ENCODE data around the gene MED12L.

Gene MED12L

GRCh38 chr3:151477591-151478334 lies 392.3 kb downstream of the MED12L start:
- Histone ChIP-seq H3K4me3 (ENCODE audit: low read length, poor library complexity, severe bottlenecking) (no peak overlapping the region), H3K9ac (ENCODE audit: low read depth, low read length, poor library complexity, severe bottlenecking) (no peak overlapping the region), H3K36me3 (ENCODE audit: insufficient read depth, low read length) (no peaks in the 10 kb centered on the region), H3K27me3 (ENCODE audit: insufficient read depth, low read length, poor library complexity, severe bottlenecking) (no peaks in the 10 kb centered on the region), H3K9me3 (ENCODE audit: insufficient read depth, low read depth, low read length) (peaks cover 14% of the 10 kb centered on the region), H3K79me2 (ENCODE audit: insufficient read depth, low read length) (no peaks in the 10 kb centered on the region), H3K4me1 (ENCODE audit: insufficient read depth, low read length, poor library complexity, severe bottlenecking) (peaks cover 13% of the 10 kb centered on the region), H4K20me1 (ENCODE audit: insufficient read depth, low read length, poor library complexity, severe bottlenecking) (no peaks in the 10 kb centered on the region), H3F3A (ENCODE audit: low read depth) (no peaks in the 10 kb centered on the region), H3K4me2 (ENCODE audit: low read depth, low read length, poor library complexity, severe bottlenecking) (no peak overlapping the region), H3K9me2 (replicated peaks; ENCODE audit: low read depth, low read length) (no peaks in the 10 kb centered on the region), H2AFZ (ENCODE audit: low read length) (peak overlapping the region; percentile 26)
- TF ChIP-seq CTCF (conservative IDR thresholded peaks at IDR 0.05; ENCODE audit: low read length): no peak
- no peak for TF ChIP-seq EZH2phosphoT487 (IDR thresholded peaks at IDR 0.05; ENCODE audit: borderline replicate concordance)

- peaks cover 19% of the 10 kb centered on the region for H3K9me3 ChIP-seq (ENCODE audit: insufficient read depth, low read depth, low read length)
- H3K4me2 ChIP-seq (ENCODE audit: low read depth, low read length, poor library complexity, severe bottlenecking): no peak overlapping the region
- no peaks in the 10 kb centered on the region for H3K9me2 ChIP-seq (replicated peaks; ENCODE audit: low read depth, low read length)
- H3K79me2 ChIP-seq (ENCODE audit: insufficient read depth, low read length): no peaks in the 10 kb centered on the region
- no peak for TF ChIP-seq CTCF (conservative IDR thresholded peaks at IDR 0.05; ENCODE audit: low read length)
- no peak for TF ChIP-seq EZH2phosphoT487 (IDR thresholded peaks at IDR 0.05; ENCODE audit: borderline replicate concordance)
- no peaks in the 10 kb centered on the region for H3K27me3 ChIP-seq (ENCODE audit: insufficient read depth, low read length, poor library complexity, severe bottlenecking)
- H3K4me1 ChIP-seq (ENCODE audit: insufficient read depth, low read length, poor library complexity, severe bottlenecking): peaks cover 13% of the 10 kb centered on the region
- H3K36me3 ChIP-seq (ENCODE audit: insufficient read depth, low read length): no peaks in the 10 kb centered on the region
- H4K20me1 ChIP-seq (ENCODE audit: insufficient read depth, low read length, poor library complexity, severe bottlenecking): no peaks in the 10 kb centered on the region
- no peaks in the 10 kb centered on the region for H3F3A ChIP-seq (ENCODE audit: low read depth)
- no peak overlapping the region for H3K4me3 ChIP-seq (ENCODE audit: low read length, poor library complexity, severe bottlenecking)
- peak overlapping the region; percentile 26 for H2AFZ ChIP-seq (ENCODE audit: low read length)
- H3K9ac ChIP-seq (ENCODE audit: low read depth, low read length, poor library complexity, severe bottlenecking): no peak overlapping the region
Observed at GRCh38 chr3:151478335-151478697, 392.9 kb downstream of the MED12L start.

- H3K27me3 ChIP-seq (ENCODE audit: insufficient read depth, low read length, poor library complexity, severe bottlenecking): no peaks in the 10 kb centered on the region
- TF ChIP-seq EZH2phosphoT487 (IDR thresholded peaks at IDR 0.05; ENCODE audit: borderline replicate concordance) (no peak), CTCF (conservative IDR thresholded peaks at IDR 0.05; ENCODE audit: low read length) (no peak)
Observed at GRCh38 chr3:151479452-151479851, 394.0 kb downstream of the MED12L start.

More at GRCh38 chr3:151479452-151479851, 394.0 kb downstream of the MED12L start:
- Histone ChIP-seq H4K20me1 (ENCODE audit: insufficient read depth, low read length, poor library complexity, severe bottlenecking) (no peaks in the 10 kb centered on the region), H3K4me3 (ENCODE audit: low read length, poor library complexity, severe bottlenecking) (no peak overlapping the region), H3K4me1 (ENCODE audit: insufficient read depth, low read length, poor library complexity, severe bottlenecking) (peaks cover 13% of the 10 kb centered on the region), H3K79me2 (ENCODE audit: insufficient read depth, low read length) (no peaks in the 10 kb centered on the region), H3K9me3 (ENCODE audit: insufficient read depth, low read depth, low read length) (peaks cover 19% of the 10 kb centered on the region), H3K4me2 (ENCODE audit: low read depth, low read length, poor library complexity, severe bottlenecking) (no peak overlapping the region), H3K9ac (ENCODE audit: low read depth, low read length, poor library complexity, severe bottlenecking) (no peak overlapping the region), H3K36me3 (ENCODE audit: insufficient read depth, low read length) (no peaks in the 10 kb centered on the region), H3K9me2 (replicated peaks; ENCODE audit: low read depth, low read length) (no peaks in the 10 kb centered on the region), H3F3A (ENCODE audit: low read depth) (no peaks in the 10 kb centered on the region), H2AFZ (ENCODE audit: low read length) (no peak overlapping the region)

Data from Loucy (cell line).